GM19438 (cell line): Measurements from ENCODE around the gene FAM117B.
"Not testable (repeated sequence)": the region's sequence is repeated elsewhere in the genome, so short reads cannot be mapped to it uniquely, and the experiment has no call there.

Experiments used
- ATAC-seq: cut with Tn5 transposase; IDR thresholded peaks from one replicate; pipeline ENCODE4 v1.9.1; 2021; ENCODE audit warnings: low read depth; ENCODE audit not compliant: unreplicated experiment

FAM117B gene

DNA sequence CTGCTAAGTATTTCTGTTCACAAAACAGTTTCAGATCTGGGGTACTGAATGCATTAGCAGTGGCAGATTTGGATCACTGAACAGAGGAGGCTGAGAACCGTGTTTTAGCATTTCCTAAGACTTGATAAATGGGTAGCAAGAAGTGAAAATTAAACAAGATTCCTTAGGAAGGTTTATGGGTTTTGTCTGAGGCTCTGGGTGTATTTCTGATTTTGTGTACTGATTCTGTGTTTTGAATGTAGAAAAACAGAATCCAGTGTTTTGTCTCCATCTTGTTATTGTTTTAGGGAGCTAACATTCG is 1.4 kb downstream of the FAM117B start:
- ATAC-seq, result no peak

DNA sequence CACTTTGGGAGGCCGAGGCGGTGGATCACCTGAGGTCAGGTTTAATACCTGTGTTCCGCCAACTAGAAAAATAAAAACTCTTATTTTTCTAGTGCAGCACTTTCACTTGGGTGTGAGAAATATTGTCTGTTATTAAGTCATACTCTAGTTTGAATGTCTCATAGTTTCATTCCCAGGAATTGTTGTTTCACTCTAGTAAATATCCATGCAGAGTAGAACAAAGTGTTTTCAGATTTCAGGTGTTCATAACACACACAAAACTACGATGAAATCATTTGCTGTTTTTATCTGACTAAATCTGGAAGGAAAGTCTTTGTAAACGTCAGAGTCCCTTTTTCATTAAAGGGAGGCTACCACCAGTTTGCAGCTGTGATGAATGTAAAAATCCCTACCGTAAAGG is 4.0 kb downstream of the FAM117B start:
- no peak for ATAC-seq

GRCh38 chr2:202639231-202639630 is 4.5 kb downstream of the FAM117B start:
- no peak for ATAC-seq

- ATAC-seq, result no peak
Measured at GRCh38 chr2:202642567-202642966, 7.8 kb downstream of the FAM117B start.

- no peak for ATAC-seq
Measured at GRCh38 chr2:202643012-202643858, 8.5 kb downstream of the FAM117B start.

DNA sequence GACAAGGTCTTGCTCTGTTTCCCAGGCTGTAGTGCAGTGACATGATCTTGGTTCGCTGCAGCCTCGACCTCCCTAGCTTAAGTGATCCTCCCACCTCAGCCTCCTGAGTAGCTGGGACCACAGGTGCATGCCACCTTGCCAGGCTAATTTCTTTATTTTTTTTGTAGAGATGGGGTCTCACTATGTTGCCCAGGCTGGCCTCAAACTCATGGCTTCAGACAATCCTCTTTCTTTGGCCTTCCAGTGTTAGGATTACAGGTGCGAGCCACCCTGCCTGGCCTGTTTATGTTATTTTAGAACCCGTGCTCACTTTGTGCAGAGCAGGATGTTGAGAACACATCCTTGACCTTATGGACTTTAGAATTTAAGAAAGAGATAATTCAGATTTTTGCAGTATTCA is 17.4 kb downstream of the FAM117B start:
- ATAC-seq, result no peak

GRCh38 chr2:202653890-202654289 is 19.1 kb downstream of the FAM117B start:
- no peak for ATAC-seq

- no peak for ATAC-seq
Measured at GRCh38 chr2:202657876-202658275, 23.1 kb downstream of the FAM117B start.

DNA sequence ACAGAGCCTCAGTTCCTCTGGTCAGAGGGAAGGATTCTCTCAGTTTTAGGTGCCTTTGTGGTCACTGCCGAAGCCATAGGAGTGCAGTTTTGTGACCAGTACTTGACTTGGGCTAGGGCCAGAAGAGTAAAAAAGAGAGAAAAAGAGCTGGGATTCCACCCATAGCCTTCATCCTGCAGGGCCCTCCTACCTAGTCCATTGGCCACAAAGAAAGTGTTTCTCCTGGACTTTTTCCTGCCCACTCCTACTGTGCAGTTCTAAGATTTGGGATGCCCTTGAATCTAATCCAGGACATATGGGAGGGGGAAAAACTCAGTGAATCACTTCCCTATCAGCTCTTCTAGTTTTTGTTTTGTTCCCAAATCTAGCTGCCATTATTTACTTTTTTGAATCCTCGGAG is 26.0 kb downstream of the FAM117B start:
- ATAC-seq, result no peak

DNA sequence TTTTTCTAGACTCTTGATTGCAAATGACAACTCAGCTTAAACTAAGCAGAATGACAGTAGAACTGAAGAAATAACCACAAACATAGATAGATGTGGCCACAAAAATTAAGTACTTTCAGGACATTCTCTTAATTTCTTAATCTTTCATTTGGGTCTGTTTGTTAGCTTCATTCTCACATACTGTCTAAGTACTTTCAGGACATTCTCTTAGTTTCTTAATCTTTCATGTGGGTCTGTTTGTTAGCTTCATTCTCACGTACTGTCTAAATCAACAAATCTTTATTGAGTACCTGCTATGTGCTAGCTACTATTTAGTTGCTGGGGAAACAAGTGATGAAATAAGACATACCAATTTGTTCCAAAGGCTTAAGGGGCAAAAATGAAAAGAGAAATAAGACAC is 35.1 kb downstream of the FAM117B start:
- no peak for ATAC-seq

GRCh38 chr2:202671317-202672035 is 36.7 kb downstream of the FAM117B start:
- ATAC-seq, result no peak

DNA sequence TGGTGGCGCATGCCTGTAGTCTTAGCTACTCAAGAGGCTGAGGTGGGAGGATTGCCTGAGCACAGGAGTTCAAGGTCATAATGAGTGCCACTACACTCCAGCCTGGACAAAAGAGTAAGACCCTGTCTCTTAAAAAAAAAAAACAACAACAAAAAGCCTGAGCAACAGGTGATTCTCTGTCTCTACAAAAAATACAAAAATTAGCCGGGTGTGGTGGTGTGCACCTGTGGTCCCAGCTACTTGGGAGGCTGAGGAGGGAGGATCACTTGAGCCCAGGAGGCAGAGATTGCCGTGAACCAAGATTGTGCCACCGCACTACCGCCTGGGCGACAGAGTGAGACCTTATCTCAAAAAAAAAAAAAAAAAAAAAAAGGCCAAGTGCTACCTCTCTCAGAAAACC is 40.3 kb downstream of the FAM117B start:
- ATAC-seq, result not testable (repeated sequence)

DNA sequence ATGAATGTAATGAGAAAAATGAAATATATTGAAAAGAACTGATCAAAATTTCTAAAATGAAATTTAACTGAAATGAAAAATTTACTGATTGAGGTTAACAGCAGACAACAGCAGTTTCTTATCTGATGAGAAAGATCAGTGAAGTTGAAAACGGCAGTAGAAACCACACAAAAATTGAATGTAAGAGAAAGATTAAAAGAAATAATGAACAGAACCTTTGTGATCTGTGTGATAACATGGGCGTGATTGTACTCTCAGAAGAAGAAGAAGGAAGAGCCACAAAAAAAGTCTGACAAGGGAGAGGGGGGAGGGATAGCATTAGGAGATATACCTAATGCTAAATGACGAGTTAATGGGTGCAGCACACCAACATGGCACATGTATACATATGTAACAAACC is 45.2 kb downstream of the FAM117B start:
- no peak for ATAC-seq

- no peak for ATAC-seq
Measured at GRCh38 chr2:202680512-202680911, 45.7 kb downstream of the FAM117B start.

- ATAC-seq, result no peak
Measured at GRCh38 chr2:202681688-202682205, 47.0 kb downstream of the FAM117B start.

GRCh38 chr2:202682274-202682673 is 47.5 kb downstream of the FAM117B start:
- no peak for ATAC-seq

DNA sequence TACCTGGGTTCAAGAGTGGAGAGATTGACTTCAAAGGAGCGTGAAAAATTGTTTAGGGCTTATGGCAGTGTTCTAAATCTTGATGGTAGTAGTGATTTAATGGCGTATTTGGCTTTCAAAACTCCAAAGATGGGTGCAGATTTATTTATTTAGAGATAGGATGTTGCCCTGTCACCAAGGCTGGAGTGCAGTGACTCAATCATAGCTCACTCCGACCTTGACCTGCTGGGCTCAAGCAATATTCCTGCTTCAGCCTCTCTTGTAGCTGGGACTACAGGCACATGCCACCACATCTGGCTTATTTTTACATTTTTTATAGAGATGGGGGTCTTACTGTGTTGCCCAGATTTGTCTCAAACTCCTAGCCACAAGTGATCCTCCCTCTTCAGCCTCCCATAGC is 52.5 kb downstream of the FAM117B start:
- ATAC-seq, result no peak

DNA sequence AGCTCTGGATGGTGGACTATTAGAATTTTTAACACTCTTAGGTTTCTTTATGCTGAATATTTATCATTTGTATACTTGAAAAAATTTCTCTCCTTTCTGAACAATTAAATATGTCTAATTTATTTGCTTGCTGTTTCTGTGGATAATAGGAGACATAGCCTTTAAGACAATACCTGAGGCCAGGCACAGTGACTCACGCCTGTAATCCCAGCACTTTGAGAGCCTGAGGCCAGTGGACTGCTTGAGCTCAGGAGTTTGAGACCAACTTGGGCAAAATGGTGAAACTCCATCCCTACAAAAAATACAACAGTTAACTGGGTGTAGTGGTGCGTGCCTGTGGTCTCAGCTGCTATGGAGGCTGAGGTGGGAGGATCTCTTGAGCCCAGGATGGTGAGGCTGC is 54.7 kb downstream of the FAM117B start:
- ATAC-seq, result no peak

GRCh38 chr2:202689898-202690297 is 55.1 kb downstream of the FAM117B start:
- no peak for ATAC-seq

GRCh38 chr2:202690321-202690900 is 55.6 kb downstream of the FAM117B start:
- ATAC-seq, result no peak

- ATAC-seq, result no peak
Measured at GRCh38 chr2:202693503-202693902, 58.7 kb downstream of the FAM117B start.

DNA sequence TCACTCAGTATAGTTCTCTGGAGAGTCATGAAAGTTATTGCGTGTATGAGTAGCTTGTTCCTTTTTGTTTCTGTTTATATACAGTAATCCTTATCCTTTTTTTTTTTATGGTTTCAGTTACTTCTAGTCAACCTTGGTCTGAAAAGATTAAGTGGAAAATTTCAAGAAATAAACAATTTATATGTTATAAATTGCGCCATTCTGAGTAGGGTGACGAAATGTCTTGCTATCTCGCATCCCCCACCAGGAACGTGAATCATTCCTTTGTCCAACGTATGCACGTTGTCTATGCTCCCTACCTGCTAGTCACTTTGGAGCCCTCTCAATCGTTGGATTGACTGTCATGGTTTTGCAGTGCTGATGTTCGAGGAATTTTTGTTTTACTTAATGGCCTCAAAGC is 60.4 kb downstream of the FAM117B start:
- no peak for ATAC-seq
